Measurements from ENCODE around the gene ABLIM1.
"Not testable (repeated sequence)": the region's sequence is repeated elsewhere in the genome, so short reads cannot be mapped to it uniquely, and the experiment has no call there.

ABLIM1 gene

GRCh38 chr10:114658175-114658574 is at the start of gene ABLIM1:
Gene ABLIM1, minus strand, starts transcription at chr10:114658275. Its CDS starts 75 bp downstream, at chr10:114658200.
- DNase-seq = no peak

GRCh38 chr10:114706458-114707055 is 48.5 kb upstream of the ABLIM1 start:
- no peak for DNase-seq

- DNase-seq = no peak
Measured at GRCh38 chr10:114704679-114705078, 46.6 kb upstream of the ABLIM1 start.

GRCh38 chr10:114703377-114704107 is 45.5 kb upstream of the ABLIM1 start:
- no peak for DNase-seq

GRCh38 chr10:114698271-114699061 is 40.4 kb upstream of the ABLIM1 start:
- DNase-seq = no peak

- no peak for DNase-seq
Measured at GRCh38 chr10:114697061-114697598, 39.1 kb upstream of the ABLIM1 start.

GRCh38 chr10:114696301-114696700 is 38.2 kb upstream of the ABLIM1 start:
- DNase-seq = not testable (repeated sequence)

GRCh38 chr10:114694752-114695151 is 36.7 kb upstream of the ABLIM1 start:
- DNase-seq = no peak

- no peak for DNase-seq
Measured at GRCh38 chr10:114694062-114694461, 36.0 kb upstream of the ABLIM1 start.

- DNase-seq = no peak
Measured at GRCh38 chr10:114691442-114691941, 33.4 kb upstream of the ABLIM1 start.

GRCh38 chr10:114688786-114689185 is 30.7 kb upstream of the ABLIM1 start:
- no peak for DNase-seq

GRCh38 chr10:114687459-114687858 is 29.4 kb upstream of the ABLIM1 start:
- no peak for DNase-seq

GRCh38 chr10:114686013-114686412 is 27.9 kb upstream of the ABLIM1 start:
- DNase-seq = no peak

GRCh38 chr10:114685456-114685855 is 27.4 kb upstream of the ABLIM1 start:
- no peak for DNase-seq

GRCh38 chr10:114684822-114685209 is 26.7 kb upstream of the ABLIM1 start:
- DNase-seq = no peak

- DNase-seq = no peak
Measured at GRCh38 chr10:114684084-114684821, 26.2 kb upstream of the ABLIM1 start.

- DNase-seq = no peak
Measured at GRCh38 chr10:114683593-114683992, 25.5 kb upstream of the ABLIM1 start.

- no peak for DNase-seq
Measured at GRCh38 chr10:114683162-114683561, 25.1 kb upstream of the ABLIM1 start.

- DNase-seq = no peak
Measured at GRCh38 chr10:114682532-114682931, 24.5 kb upstream of the ABLIM1 start.

GRCh38 chr10:114682121-114682520 is 24.0 kb upstream of the ABLIM1 start:
- DNase-seq = no peak

- DNase-seq = no peak
Measured at GRCh38 chr10:114681542-114681941, 23.5 kb upstream of the ABLIM1 start.

- DNase-seq = no peak
Measured at GRCh38 chr10:114680543-114681117, 22.6 kb upstream of the ABLIM1 start.

Measured in bone marrow (tissue), 2 donors.